ENCODE results near the gene VPS37C.

DNA sequence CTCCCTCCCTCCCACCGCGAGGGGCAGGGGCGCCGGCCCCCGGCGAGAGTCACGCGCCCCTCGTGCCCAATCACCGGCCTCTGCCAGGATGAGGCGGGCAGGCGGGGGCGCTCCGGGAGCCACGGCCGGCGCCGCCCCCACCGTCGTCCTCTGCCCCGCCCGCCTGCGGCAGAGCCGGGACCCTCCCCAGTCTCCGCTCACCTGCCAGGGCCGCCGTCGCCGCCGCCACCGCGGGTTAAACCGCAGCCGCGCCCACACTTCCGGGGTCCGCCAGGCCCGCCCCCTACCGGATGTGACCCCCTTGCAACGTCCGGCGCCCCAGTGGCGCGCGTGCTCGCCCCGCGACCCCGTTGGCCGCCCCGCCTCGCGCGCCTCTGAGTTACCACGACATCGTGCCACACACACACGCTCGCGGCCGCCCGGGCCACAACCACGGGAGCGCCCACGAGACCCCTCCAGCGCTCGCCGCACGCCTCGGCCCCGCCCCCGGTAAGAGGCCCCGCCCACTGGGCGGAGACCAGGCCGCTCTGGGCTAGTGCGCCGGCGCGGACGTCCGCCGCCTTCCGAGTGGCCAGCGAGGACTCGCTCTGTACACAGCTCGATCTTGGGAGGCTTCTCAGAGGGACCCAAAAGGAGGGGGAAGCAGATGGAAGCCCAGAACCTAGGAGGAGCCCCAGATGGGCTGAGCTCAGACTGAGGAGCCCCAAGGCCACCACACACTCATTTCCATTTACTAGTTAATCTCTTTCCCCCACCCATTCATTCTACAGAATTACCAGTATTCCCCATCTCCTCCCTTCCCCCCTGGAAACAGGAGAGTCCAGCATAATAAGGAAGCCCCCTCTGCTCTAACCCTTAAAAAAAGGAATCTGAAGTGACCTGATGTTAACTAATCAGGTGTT, at the start of gene VPS37C:
- TF ChIP-seq, protein P1, sequence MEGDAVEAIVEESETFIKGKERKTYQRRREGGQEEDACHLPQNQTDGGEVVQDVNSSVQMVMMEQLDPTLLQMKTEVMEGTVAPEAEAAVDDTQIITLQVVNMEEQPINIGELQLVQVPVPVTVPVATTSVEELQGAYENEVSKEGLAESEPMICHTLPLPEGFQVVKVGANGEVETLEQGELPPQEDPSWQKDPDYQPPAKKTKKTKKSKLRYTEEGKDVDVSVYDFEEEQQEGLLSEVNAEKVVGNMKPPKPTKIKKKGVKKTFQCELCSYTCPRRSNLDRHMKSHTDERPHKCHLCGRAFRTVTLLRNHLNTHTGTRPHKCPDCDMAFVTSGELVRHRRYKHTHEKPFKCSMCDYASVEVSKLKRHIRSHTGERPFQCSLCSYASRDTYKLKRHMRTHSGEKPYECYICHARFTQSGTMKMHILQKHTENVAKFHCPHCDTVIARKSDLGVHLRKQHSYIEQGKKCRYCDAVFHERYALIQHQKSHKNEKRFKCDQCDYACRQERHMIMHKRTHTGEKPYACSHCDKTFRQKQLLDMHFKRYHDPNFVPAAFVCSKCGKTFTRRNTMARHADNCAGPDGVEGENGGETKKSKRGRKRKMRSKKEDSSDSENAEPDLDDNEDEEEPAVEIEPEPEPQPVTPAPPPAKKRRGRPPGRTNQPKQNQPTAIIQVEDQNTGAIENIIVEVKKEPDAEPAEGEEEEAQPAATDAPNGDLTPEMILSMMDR (IDR thresholded peaks at IDR 0.05): peak in 4 of 6 experiments; percentile 58 to 67 (median 63)
- TF ChIP-seq EP300 (IDR thresholded peaks at IDR 0.05) (peak in 1 of 4 donors; percentile 5), POLR2AphosphoS5 (IDR thresholded peaks at IDR 0.05) (peak; percentile 63 to 83)

Data from upper lobe of left lung (tissue), 4 donors.